ENCODE data around the gene ABCA1.
"Not testable (repeated sequence)": the region's sequence is repeated elsewhere in the genome, so short reads cannot be mapped to it uniquely, and the experiment has no call there.

Gene ABCA1

GRCh38 chr9:104948277-104948676, 20.3 kb upstream of the ABCA1 start:
- no peak for DNase-seq

DNA sequence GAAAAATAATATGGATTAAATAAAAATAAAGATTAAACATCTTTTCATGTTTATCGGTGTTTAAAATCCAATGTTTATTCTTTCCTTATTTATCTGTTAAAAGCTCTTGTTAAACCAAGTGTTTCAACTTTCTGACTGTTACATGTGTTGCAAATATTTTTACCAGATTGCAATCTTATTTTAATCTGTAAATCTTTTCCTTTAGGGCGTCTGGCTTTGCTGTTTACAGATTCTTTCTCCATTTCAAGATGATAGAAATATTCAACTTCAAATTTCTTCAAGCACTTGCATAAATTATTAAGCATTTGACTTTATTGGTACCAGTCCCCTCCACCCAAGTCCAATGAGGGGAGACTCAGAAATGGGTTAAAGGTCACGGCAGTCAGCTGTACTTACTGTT, 16.9 kb upstream of the ABCA1 start:
- no peak for DNase-seq

- DNase-seq = no peak
These were observed 16.4 kb upstream of the ABCA1 start for GRCh38 chr9:104944356-104944755.

DNA sequence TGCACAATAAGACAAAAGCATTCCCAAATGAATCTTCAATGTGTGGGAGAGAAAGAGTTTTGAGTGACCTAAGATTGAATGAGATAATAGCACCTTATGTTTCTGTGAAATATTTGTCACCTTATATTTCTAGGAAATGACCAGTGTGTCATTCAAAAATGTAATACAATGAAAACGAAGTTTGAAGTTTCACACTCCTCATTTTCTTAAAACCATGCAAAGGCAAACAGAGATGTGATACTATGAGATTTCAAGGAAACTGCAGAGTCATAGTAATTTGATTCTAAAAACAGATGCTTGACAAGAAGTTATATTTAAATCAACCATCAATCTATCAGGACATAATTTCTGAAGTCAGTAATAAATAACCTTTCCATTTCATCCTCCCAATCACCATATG, 13.6 kb upstream of the ABCA1 start:
- DNase-seq = no peak

DNA sequence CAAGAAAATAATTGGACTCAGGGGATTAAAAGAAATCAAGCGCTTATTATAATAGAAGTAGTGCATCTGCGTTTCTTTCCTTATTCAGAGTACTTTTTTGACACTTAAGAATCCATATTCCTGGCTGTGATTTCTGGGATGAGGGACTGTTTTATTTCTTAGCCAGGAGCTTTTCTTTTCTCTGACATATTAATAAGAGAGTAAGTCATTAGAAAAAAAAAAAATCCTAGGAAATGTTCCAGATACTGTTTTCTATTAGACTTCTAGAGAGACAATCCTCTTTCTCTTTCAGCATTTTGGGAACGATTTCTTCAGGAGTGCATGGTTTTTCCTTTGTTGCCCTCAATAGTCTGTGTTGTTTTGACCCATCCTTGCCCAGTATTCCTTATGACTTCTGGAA, 8.3 kb upstream of the ABCA1 start:
- no peak for DNase-seq

GRCh38 chr9:104935501-104935810, 7.5 kb upstream of the ABCA1 start:
- DNase-seq = not testable (repeated sequence)

- DNase-seq = no peak
These were observed 6.9 kb upstream of the ABCA1 start for GRCh38 chr9:104934691-104935500.

- not testable (repeated sequence) for DNase-seq
These were observed 5.1 kb upstream of the ABCA1 start for GRCh38 chr9:104933091-104933490.

DNA sequence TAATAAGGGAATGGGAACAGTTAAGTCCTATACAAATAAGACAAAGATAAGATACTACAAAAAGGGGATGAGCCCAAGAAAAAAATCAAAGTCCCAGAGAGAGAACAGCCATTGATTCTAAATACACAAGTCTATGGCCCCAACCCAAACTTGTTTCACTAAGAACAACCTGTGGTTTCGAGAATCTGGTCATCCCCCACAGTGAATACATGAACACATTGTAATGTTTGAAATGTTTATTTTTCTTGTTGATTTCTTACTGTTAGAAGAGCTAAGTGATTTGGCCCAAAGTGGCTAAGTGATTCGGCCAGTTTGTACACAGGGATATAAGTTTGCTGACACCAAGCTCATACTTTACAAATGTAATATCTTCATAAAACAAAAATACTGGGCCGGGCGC, 3.3 kb upstream of the ABCA1 start:
- DNase-seq = no peak

- peak; percentile 43 for DNase-seq
These were observed 591 bp downstream of the ABCA1 start for GRCh38 chr9:104927216-104927911.

- DNase-seq = no peak
These were observed 4.2 kb downstream of the ABCA1 start for GRCh38 chr9:104923740-104924139.

DNA sequence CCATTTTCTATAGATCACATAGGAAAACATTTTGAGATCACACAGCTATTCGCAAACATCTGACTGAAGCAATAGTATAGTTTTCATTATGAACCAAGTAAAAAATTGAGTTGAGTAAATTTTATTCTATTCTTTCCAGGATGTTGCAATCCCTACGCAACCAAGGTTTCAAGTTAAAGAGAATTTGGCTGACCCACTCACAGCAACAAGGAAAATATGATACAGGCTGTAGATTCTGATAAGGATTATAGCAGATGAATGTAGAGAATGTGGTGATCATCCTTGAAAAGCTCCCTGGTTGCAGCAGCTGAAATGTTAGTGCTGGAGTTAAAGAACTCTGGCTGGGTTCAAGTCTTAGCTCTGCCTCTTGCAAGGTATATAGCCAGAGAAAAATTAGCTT, 4.7 kb downstream of the ABCA1 start:
- DNase-seq = peak; percentile 10

GRCh38 chr9:104922748-104923147, 5.2 kb downstream of the ABCA1 start:
- not testable (repeated sequence) for DNase-seq

- peak; percentile 10 for DNase-seq
These were observed 6.8 kb downstream of the ABCA1 start for GRCh38 chr9:104921067-104921741.

- DNase-seq = no peak
These were observed 12.2 kb downstream of the ABCA1 start for GRCh38 chr9:104915753-104916152.

DNA sequence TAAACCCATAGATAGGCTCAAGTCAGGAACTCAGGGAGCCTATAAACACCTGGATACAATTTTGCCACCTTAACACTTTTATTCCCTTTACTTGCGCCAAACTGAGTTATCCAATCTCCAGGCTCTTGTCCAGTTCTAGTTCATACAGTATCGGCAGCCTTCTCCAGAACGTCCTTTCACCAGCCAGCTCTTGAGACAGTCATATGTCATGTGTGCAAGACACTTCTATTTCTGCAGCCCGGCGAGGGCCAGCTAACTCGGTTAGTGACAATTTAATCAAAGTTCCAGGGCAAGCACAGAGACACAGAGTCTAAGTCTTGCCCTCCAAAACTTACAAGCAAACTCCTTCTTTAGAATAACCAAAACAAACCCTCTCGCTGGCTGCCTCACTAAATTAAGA, 12.9 kb downstream of the ABCA1 start:
- DNase-seq = no peak

- DNase-seq = no peak
These were observed 13.5 kb downstream of the ABCA1 start for GRCh38 chr9:104914466-104914865.

GRCh38 chr9:104912606-104913005, 15.3 kb downstream of the ABCA1 start:
- DNase-seq = no peak

DNA sequence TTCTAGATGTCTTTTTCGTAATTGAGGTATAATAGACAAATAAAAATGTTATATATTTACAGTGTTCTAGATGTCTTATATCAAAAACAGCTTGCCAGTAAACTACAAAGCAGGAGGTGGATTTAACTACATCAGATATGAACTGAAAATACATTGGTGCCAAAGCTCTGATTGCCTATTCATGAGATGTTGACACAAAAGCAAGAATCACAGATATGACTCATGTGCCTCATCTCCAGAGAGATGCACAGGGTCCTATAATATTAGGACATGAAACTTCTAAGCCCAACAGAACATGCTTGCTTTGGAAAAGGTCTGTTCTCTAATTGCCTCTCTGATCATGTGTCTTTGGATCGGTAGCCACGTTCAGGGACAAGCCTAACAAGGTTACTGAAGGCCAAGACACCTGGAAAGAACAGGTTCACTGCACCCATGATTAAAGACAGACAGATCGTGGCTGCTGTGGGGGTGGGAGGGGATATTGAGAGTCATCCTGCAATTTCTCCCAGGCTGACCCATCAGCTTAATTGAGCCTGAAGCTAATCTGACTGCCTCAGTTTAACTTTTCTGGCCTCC, 16.8 kb downstream of the ABCA1 start:
- DNase-seq = peak; percentile 43

- DNase-seq = peak; percentile 91
These were observed 20.5 kb downstream of the ABCA1 start for GRCh38 chr9:104907278-104907951.

DNA sequence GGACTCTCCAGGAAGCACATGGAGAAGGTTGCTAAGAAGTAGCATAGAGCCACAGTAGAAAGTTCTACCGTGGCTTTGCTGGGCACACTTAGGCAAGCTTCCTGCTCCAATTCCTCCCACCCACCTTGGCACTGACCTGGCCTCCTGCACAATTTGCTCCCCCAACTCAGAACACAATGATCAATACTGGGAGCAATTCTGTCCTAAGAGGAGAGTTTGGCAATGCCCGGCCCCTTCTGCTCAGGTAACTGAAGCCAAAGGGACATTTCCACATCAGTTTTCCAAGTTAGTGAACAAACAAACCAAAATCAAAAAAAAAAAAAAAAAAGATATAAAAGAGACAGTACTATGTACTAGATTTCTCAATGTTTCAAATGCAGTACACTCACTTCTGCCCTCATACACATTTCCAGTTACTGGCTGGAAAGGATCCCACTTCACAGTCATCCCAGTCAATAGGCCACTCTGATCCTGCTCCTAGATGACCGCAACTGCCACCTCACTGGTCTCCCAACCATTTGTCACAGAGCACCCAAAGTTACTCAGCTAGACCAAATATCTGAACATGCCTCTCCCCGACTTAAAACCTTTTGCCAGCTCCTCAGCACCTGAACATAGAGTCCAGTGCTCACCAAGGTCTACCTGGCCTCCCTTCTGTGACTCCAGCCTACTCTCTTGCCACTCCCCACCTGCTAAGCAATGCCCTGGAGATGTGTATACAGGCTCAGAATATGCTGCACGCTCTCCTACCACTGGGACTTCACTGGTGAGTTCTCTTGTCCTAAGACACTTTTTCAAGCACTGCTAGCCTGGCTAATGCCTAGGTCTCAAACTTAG, 21.3 kb downstream of the ABCA1 start:
- DNase-seq = peak; percentile 92

GRCh38 chr9:104905931-104906330, 22.0 kb downstream of the ABCA1 start:
- DNase-seq = peak; percentile 28
